ENCODE results near the gene LDLRAD2. TPM values are rescaled to one million over a fixed set of nuclear protein-coding genes. Genes with fewer than 3 reads are reported as not detected.

Gene LDLRAD2
- total RNA-seq, 6 experiments from 2014 or later, result not detected

GRCh38 chr1:21822349-21822748 lies 10.3 kb downstream of the LDLRAD2 start:
- intact Hi-C loops (cut with DNase I), result no loop called here
- WGBS (ENCODE audit: insufficient coverage, low coverage, low lambda C conversion rate, missing lambda C conversion rate), result 37% methylated on average over 2 of the region's 9 CpGs
- DNase-seq (no peak), ATAC-seq (peak in 2 of 4 donors; percentile 22 to 26)
- no peak for TF ChIP-seq POLR2A (IDR thresholded peaks at IDR 0.05)
- TF ChIP-seq CTCF (IDR thresholded peaks at IDR 0.05), result no peak
- H3K36me3 ChIP-seq, result peaks cover 0 to 4% (median 0%) of the 10 kb centered on the region in 4 donors
- no peak overlapping the region for H3K4me3 ChIP-seq
- H3K4me1 ChIP-seq, result no peaks in the 10 kb centered on the region
- H3K27me3 ChIP-seq, result no peaks in the 10 kb centered on the region
- no peak overlapping the region for H3K27ac ChIP-seq
- no peaks in the 10 kb centered on the region for H3K9me3 ChIP-seq

- Histone ChIP-seq H3K9me3 (no peaks in the 10 kb centered on the region), H3K4me3 (no peak overlapping the region), H3K36me3 (peaks cover 0 to 4% (median 0%) of the 10 kb centered on the region in 4 donors), H3K4me1 (no peaks in the 10 kb centered on the region), H3K27ac (no peak overlapping the region), H3K27me3 (no peaks in the 10 kb centered on the region)
- intact Hi-C loops (cut with DNase I), result no loop called here
- TF ChIP-seq POLR2A (IDR thresholded peaks at IDR 0.05) (no peak), CTCF (IDR thresholded peaks at IDR 0.05) (no peak)
- DNase-seq (peak in 1 of 3 donors; percentile 51), ATAC-seq (no peak)
- 59% methylated on average over 8 of the region's 44 CpGs for WGBS (ENCODE audit: insufficient coverage, low coverage, low lambda C conversion rate, missing lambda C conversion rate)
These were observed 11.3 kb downstream of the LDLRAD2 start for GRCh38 chr1:21823206-21823979.

- no peaks in the 10 kb centered on the region for H3K4me1 ChIP-seq
- no peaks in the 10 kb centered on the region for H3K9me3 ChIP-seq
- H3K4me3 ChIP-seq, result no peak overlapping the region
- H3K27me3 ChIP-seq, result no peaks in the 10 kb centered on the region
- no peak overlapping the region for H3K27ac ChIP-seq
- no peak for DNase-seq
- WGBS (ENCODE audit: insufficient coverage, low coverage, low lambda C conversion rate, missing lambda C conversion rate), result 92% methylated on average over 5 of the region's 22 CpGs
- peaks cover 0 to 4% (median 0%) of the 10 kb centered on the region in 4 donors for H3K36me3 ChIP-seq
- no peak for TF ChIP-seq POLR2A (IDR thresholded peaks at IDR 0.05)
- no peak for TF ChIP-seq CTCF (IDR thresholded peaks at IDR 0.05)
- ATAC-seq, result no peak
- intact Hi-C loops (cut with DNase I), result no loop called here
These were observed 12.1 kb downstream of the LDLRAD2 start for GRCh38 chr1:21823980-21824702.

- intact Hi-C loops (cut with DNase I), result no loop called here
- Histone ChIP-seq H3K27ac (no peak overlapping the region), H3K4me1 (no peaks in the 10 kb centered on the region), H3K4me3 (no peak overlapping the region), H3K27me3 (no peaks in the 10 kb centered on the region), H3K9me3 (no peaks in the 10 kb centered on the region), H3K36me3 (peaks cover 0 to 4% (median 0%) of the 10 kb centered on the region in 4 donors)
- TF ChIP-seq CTCF (IDR thresholded peaks at IDR 0.05) (no peak), POLR2A (IDR thresholded peaks at IDR 0.05) (no peak)
- WGBS (ENCODE audit: insufficient coverage, low coverage, low lambda C conversion rate, missing lambda C conversion rate), result 79% methylated on average over 2 of the region's 2 CpGs
- DNase-seq, result no peak
- no peak for ATAC-seq
These were observed 12.9 kb downstream of the LDLRAD2 start for GRCh38 chr1:21824926-21825325.
